ENCODE measurements around the gene ACTL10.
"Not testable (repeated sequence)": the region's sequence is repeated elsewhere in the genome, so short reads cannot be mapped to it uniquely, and the experiment has no call there.

The ACTL10 gene

DNA sequence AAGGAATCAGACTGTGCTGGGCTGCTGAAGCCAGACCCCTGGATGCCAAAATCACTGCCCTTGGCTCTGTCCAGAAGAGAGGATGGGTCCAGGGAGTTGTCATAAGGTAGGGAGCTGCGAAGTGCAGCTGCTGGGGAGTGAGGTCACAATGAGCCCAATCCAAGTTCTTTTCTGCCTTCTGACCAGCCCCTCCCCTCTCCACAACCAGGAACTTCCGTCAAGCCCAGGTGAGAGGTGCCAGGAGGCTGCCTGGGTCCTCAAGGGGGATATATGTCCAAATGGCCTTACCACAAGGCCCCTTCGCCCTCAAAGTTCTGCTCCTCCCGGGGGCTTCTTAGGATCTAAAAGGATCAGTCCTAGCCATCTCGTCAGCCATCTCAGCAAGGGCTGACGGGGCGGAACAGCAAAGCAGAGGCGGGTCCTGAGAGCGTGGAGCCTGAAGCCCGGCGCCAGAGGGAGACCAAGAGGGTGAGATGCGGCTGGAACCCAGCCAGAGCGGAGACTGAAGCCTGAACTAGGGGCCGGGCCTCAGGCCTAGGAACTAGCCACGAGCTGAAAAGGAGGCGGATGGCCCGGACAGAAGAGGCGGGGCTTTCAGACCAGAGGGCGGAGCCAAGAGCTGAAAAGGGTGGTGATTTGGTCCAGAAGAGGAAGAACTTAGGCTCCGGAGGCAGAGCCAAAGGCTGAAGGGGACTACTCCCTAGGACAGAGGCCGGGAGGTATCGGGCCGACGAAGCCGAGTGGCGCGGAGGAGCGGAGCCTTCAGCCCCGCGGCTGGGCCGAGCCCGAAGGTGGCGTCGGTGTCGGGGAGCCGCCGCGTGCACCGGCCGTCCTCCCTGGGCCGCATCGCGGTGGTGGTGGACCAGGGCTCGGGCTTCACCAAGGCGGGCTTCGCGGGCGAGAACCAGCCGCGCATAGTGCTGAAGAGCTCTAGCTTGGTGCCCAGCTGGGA, at the start of gene ACTL10:
ACTL10 (plus strand) TSS at position 651 of the 952 bp plus-strand sequence. CDS start 555 bp downstream, outside the sequence.
- DNase-seq: peak; percentile 28

DNA sequence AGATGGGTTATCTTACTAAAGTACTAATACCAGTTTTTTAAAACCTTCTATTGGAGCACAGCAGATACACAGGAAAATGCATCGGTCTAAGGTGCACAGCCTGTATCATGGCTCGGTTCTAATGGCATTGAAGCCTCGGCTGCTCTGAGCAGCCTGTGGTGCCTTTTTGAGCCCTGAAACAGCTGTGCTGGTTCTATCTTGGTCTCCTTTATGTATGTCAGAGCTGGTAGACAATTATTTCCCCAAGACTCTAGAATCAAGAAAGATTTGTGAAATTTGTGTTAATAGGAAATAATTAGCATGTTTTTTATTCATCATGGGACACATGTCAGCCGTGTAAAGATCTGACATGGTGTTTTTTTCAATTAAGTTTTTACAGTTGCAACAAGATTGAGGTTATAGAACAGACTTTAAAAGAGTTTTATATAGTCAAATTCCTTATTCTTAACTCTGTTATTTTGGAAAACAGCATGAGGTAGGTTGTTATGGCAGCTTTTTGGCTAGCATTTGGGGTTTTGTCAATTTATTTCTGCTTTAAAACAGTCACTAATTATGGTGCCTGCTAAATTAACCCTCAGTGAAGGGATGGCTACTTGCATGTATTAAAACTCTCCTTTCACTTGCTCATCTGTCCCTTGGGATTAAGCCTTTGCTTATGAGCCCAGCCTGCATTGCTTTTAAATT, 44.9 kb upstream of the ACTL10 start:
- no peak for DNase-seq

DNA sequence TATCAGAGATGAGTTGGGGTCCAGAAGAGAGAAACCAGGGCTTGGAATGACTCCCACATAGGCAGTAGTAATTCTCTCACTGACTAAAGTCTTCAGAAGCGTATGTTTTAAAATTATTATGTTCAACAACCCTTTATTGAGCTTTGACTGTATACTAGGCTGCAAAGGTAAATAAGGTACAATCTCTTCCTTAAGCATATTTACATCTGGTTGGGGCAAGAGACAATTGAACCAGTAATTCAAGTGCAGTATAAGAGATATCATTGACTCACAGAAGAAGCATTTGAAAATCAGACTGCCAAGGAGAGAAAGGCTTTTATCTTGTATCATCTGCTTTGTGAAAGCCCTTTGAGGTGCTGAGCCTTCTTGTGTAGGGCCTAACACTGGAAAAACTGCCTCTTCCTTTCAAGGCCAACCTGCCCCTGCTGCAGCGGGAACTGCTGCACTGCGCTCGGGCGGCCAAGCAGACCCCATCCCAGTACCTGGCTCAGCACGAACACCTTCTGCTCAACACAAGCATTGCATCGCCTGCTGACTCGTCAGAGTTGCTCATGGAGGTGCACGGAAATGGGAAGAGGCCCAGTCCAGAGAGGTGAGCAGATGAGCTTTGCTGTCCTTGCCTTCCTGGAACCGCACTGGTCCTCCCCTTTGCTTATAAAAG, 43.9 kb upstream of the ACTL10 start:
- DNase-seq: no peak

DNA sequence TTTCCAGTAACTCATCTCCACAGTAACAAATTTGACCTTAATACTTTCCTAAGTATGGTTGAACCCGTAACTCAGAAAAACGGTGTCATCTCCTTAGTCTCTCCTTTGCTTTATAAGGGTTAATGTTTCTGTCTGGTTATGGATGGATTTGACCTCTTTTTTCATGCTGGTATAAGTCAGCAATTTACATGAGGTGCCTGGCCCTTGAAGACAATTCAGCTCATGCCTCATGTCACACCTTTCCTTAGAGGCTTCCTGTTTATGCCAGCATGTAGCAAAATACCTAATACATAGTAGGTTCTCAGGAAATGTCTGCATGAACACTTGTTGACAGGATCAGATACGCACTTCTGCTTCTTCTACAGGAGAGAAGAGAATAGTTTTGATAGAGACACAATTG, 42.3 kb upstream of the ACTL10 start:
- no peak for DNase-seq

DNA sequence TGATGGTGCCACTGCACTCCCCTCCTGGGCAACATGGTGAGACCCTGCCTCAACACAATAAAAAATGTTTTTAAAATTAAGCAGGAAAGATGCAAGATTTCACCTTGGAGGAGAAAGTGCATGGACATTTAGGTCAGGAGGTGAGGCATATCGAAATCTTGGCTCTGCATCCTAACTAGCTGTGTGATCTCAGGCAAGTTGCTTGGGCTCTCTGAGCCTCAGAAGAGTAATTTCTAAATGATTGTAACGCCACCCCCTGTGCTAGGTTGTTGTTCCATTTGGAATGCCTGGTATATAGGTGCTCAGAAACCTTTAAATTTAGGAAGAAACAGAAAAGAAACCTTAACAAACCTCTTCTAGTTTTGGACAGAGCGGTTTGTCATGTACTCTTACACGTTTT, 40.6 kb upstream of the ACTL10 start:
- DNase-seq: no peak

DNA sequence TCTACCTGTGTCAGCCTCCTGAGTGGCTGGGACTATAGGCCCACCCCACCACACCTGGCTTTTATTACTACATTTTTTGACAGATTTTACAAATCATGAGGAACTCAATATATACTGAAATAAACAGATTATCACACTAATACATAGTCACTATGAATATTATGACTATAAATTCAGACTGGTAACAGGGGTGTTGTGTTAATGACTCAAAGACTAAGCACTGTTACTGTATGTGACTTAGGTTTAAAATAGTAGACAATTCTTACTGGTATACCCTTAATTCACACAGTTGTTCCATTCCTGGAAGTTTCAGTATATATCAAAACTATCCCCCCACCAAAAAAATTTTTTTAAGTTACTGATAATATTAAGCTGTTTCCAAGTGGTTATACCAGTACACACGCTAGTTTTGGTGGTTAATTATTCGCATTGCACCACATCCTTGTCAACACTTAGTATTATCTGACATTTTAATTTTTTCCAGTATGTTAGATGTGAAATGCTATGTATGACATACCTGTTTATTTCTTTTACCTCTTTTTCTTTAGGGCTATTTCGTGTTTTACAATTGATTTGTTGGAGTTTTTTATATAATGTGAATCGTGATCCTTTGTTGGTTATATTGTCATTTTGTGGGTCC, 39.0 kb upstream of the ACTL10 start:
- no peak for DNase-seq

DNA sequence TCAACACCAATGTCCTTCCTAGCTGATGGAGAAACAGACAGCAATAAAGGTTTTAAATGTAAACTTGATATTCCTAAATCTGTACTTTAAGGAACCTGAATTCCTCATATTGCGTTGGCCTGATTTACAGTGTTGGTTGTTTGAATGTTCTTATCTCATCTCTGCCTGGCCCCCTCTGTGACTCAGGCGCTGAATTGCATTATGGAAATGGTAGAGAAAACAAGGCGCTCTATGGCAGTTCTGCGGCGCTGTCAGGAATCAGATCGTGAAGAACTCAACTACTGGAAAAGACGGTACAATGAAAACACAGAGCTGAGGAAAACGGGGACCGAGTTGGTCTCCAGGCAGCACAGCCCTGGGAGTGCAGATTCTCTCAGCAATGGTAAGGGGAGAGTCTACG, 37.2 kb upstream of the ACTL10 start:
- no peak for DNase-seq

DNA sequence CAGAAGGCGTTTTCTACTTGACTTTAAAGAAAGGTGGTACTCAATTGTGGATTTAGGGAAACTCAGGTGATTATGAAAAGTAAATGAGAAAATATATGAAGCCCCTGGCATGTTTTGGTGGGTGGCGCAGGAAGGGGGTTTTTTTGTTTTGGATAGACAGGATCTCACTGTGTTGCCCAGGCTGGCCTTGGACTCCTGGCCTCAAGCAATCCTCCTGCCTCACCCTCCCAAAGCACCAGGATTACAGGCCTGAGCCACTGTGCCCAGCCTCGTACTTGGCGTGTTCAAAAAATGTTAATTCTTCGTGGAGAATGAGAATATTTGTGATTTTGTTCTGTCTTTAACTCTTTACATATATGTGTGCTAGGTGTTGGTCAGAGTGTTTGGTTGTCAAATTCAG, 36.8 kb upstream of the ACTL10 start:
- no peak for DNase-seq

DNA sequence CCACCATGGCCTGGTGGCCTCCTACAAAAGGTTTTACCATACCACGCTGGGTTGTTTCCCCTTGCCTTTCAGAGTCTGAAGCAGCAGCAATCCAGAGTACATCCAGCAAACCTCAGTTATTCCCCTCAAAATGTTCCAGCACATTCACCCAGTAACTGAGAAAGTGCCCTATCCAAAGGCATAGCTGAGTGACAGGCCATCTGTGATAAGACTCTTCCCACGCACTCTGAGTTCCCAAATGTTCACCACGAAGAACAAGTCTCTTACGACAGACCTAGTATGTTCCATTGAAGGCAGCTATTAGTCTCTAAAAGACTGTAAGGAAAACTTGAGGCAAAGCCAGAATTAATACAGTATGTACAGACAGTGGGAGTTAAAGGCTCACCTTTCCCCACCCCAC, 36.2 kb upstream of the ACTL10 start:
- no peak for DNase-seq

DNA sequence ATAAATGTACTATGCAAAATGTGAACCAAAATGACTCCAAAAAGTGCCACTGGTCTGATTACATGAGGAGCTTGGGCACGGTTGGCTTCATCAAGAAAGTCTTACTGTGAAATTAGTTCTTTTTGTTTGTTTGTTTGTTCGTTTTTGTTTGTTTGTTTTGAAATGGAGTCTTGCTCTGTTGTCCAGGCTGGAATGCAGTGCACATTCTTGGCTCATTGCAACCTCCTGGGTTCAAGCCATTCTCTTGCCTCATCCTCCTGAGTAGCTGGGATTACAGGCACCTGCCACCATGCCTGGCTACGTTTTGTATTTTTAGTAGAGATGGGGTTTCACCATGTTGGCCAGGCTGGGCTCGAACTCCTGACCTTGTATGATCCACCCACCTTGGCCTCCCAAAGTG, 34.8 kb upstream of the ACTL10 start:
- not testable (repeated sequence) for DNase-seq

DNA sequence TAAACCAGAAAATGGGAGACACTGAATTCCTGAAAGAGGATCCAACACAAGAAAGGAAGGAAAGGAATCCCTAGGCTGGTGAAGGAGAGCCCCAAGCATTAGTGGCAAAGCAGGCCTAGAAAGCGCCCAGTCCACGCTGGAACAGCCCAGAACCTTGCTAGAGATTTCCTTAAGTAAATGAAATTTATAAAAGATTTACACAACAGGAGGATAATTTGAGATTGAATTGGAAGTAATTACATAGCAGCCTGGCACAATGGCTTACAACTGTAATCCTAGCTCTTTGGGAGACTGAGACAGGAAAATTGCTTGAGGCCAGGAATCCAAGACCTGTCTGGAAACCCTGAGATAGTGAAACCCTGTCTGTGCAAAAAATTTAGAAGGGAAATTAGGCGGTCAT, 31.4 kb upstream of the ACTL10 start:
- DNase-seq: peak; percentile 11

DNA sequence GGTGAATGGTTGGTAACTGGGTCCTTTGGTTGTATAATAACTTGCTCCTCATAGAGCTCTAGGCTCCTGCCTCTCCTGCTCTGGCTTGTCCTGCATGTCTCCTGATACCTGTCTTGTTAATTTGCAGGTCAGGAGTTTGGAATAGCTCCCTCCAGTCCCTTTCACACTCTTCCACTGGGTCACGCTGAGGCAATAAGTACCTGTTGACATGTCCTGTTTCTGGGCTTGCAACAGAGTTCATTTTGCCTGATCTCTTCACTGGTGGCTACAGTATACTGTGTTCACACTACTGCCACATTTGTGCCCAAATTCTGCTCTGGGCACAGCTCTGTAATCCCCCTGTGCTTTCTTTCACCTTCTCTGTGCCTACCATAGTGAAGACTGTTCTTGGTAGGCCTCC, 30.0 kb upstream of the ACTL10 start:
- DNase-seq: no peak

DNA sequence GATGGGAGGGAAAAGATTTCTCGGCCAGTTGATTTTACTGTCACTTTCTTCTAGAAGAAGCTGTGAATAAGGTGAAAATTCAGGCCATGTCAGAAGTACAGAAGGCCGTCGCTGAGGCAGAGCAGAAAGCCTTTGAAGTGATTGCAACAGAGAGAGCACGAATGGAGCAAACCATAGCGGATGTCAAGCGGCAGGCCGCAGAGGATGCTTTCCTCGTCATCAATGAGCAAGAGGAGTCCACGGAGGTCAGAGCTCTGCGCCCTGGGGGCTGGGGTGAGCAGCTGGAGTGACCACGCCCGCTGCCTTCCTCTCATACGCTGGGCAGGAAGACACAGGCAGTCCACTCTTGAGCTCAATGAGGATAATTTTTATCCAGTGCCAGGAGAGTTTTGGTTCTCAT, 26.5 kb upstream of the ACTL10 start:
- no peak for DNase-seq

DNA sequence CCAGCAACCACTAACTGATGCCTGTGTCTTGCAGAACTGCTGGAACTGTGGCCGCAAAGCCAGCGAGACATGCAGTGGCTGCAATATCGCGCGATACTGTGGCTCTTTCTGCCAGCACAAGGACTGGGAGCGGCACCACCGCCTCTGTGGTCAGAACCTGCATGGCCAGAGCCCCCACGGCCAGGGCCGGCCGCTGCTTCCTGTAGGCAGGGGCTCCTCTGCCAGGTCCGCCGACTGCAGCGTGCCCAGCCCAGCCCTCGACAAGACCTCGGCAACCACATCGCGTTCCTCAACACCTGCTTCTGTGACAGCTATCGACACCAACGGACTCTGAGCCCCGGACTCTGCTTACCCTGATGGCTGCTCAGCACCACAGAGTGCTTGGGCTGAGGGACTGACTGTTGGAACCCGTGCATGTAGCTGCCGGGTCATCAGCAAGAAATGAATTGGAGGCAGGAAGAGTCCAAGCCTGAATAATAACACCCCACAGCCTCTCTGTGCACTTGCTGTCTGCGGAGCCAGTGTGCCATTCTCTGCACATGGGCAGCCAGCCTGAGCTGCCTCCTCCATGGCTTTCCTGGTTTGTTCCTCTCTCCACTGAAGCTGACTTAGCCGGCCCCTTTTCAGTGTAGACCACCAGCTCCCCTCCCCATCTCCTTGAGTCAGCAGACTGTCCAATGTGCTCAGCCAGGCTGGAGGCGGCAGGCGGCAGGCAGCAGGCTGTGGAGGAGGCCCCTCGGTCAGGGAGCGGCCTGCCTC, 22.3 kb upstream of the ACTL10 start:
- DNase-seq: no peak

DNA sequence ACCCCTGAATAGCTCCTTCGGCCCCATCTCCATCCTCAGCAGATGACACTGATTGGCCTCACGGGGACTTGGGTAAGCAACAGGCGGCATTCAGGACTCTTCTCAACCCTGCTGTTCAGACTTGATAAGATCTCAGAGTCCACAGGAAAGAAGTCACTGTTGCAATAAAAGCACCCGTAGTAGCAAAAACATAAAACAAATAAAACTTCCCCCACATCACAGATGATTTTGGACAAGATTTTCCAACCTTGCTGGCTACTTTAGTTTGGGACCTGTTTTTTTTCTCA, 21.7 kb upstream of the ACTL10 start:
- DNase-seq: no peak

DNA sequence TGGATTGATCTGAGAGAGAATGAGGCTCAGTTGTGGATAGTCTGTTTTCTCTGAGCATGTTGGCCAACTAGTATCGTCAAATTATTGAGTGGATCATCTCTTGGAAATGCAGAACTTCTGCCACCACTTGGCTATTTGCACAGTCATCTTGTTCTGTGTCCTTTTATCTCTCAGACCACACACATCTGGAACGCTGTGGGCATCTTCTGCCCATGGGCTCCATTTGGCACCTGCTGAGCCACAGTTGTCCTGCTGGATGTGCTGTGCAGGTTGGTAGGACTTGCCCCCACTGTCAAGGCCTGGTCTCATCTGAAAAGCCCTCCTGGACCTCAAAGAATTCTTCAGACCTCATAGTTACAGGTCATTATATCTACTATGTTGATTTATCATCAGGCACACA, 21.3 kb upstream of the ACTL10 start:
- DNase-seq: no peak

DNA sequence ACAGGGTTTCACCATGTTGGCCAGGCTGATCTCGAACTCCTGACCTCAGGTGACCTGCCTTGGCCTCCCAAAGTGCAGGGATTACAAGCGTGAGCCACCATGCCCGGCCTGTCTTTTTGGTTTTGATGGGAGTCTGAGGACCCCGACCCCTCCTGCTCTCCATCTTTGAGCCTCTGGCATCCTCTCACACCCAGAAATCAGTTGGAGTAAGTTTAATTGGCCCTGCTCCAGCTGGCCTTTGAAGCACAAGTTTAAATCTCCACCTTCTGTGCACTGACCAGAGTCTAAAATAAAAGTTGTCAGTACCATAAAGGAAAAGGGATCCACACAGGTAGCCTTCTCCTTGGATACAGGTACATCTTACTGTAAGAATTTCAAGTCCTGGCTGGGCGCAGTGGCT, 20.6 kb upstream of the ACTL10 start:
- no peak for DNase-seq

DNA sequence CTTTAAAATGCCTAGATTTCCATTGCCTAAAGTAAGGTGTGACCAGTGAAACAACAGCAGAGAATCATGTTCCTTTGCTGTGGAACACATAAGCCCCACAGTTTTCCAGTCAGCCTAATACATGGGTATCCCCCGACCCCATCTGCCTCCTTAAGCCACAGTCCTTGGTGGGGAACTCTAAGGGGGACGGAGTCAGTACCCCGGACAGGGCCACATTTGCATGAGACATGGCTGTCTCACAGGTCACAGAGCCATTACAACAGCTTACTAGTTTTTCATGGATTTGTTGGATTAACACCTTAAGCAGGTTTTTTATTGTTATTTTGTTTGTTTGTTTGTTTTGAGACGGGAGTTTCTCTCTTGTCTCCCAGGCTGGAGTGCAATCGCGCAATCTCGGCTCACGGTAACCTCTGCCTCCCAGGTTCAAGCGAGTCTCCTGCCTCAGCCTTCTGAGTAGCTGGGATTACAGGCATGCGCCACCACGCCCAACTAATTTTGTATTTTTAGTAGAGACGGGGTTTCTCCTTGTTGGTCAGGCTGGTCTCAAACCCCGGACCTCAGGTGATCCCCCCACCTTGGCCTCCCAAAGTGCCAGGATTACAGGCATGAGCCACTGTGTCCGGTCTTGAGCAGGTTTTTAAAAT, 19.7 kb upstream of the ACTL10 start:
- DNase-seq: not testable (repeated sequence)

DNA sequence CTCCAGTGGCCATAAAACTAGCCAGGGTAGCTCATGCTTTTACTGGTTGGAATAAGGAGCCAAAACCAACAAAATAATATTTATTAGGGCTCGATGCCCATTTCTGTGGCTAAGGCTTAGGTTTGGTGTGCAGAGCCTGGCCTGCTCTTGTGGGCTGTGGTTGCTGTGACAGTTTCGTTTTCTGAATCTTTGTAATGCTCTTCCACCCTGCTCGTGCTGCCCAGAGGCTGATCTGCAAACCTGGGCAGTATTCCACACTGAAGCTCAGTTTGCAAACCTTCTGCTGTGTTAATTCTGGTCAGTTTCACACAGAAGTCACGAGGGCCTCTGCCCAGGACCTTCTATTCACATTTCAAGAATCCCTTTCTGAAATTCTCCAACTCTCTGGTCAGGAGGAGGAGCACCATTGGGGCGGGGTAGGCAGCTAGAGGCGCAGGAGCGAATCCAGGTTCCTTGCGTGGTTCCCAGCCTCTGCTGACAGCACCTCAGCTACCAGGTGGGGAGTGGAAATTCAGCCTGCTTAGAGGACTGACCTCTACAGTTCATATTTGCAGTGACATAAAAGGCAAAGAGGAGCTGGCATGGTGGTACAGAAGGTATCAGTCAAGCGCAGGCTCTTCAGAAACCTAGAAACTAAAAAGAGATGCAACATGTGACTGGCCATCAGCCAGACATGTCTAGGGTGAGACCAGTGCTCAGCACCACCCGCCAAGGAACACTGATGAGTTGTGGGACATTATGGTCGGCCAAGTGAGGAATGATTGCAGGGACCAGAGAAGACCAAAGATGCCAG, 18.9 kb upstream of the ACTL10 start:
- DNase-seq: no peak

DNA sequence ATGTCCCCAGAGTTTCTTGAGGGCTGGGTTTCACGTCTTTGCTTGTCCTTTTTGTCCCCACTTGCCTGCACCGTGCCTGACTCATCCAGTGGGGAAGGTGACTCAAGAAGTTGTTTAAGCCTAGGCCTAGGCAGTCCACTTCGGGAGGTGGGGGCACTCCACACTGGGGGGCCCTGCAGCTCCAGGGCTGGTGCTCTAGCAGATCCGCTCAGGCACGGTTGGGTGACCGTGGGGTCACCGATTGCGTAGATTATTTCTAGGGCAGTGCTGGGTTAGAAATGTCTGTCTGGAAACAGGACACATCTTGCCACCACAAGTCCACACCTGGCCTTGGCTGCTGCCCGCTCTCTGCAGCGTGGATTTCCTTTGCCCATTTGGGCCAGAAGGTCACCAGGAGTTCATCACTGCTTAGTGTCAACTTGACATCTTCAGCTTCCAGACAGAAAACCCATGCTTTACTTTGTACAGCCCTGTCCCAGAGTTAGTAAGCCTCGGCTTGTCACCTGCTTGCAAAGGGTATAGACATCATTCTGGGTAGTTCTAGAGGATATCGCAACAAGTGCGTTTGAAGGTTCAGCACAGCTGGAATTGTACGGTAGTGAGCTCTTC, 18.2 kb upstream of the ACTL10 start:
- no peak for DNase-seq

DNA sequence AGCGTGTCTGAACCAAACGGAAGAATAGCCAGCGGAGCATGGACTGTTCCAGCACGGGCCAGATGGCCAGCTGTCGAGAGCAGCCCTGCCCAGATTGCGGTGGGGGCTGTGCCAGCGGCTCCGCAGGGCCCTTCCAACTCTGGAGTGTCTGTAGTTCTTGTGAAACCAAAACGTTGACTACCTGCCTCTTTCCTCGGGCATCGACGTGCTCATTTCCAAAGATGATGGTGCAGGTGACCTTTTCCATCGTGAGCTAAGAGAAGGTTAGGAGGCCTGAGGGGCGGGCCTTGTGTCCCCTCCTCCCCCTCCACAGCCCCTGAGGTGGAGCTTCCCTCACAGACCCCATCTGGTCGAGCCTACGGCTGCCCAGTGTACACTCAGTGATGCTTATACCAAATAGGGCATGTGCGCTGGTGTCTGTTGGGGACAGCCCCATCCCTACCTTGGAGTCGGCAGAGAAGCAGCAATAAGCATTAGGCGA, 17.5 kb upstream of the ACTL10 start:
- no peak for DNase-seq

All from NCI-H1436 treated with DMSO at 0.1 percent for 48 hours (cell line).